GM23338 (cell line): ENCODE results near the gene PSMB3.

Source experiments
- EZH2 ChIP-seq: fragments of 200-600 bp; sonication (generic); IDR thresholded peaks from one replicate; pipeline ENCODE4 v1.8.0; 2017; ENCODE audit warnings: antibody characterized with exemption, mild to moderate bottlenecking, low read depth; ENCODE audit not compliant: unreplicated experiment
- EZH2phosphoT487 ChIP-seq: fragments of 200-600 bp; sonication (generic); IDR thresholded peaks from one replicate; pipeline ENCODE4 v1.8.1; 2018; ENCODE audit warnings: antibody characterized with exemption; ENCODE audit not compliant: unreplicated experiment
- JUNB ChIP-seq: IDR thresholded peaks from one replicate; pipeline ENCODE4 v1.6.1; 2016; ENCODE audit warnings: antibody characterized with exemption; ENCODE audit not compliant: unreplicated experiment
- POLR2AphosphoS5 ChIP-seq: IDR thresholded peaks from 2 replicates; pipeline ENCODE4 v1.6.1; 2016; ENCODE audit warnings: antibody characterized with exemption, low read depth
- STAT1 ChIP-seq: IDR thresholded peaks from one replicate; pipeline ENCODE4 v1.6.1; 2016; ENCODE audit warnings: antibody characterized with exemption; ENCODE audit not compliant: unreplicated experiment
- ZNF114 ChIP-seq: fragments of 250-450 bp; sonication (Bioruptor Pico); IDR thresholded peaks from 2 replicates; pipeline ENCODE4 v1.5.0; 2020; ENCODE audit warnings: mild to moderate bottlenecking, moderate library complexity
- TF ChIP-seq, protein P1 (sequence below), 2 experiments: fragments of 200-600 bp in 1 of 2; sonication (generic) in 1 of 2; conservative IDR thresholded peaks; 2 replicates each; pipeline versions ENCODE4 v1.5.1 to v1.6.1; 2016 to 2017; ENCODE audit warnings: antibody characterized with exemption in 2 of 2, low read depth in 2 of 2, mild to moderate bottlenecking in 2 of 2, moderate library complexity in 1 of 2
- TF ChIP-seq, protein P2 (sequence below): IDR thresholded peaks from one replicate; pipeline ENCODE4 v1.6.1; 2018; ENCODE audit warnings: antibody characterized with exemption; ENCODE audit not compliant: unreplicated experiment

DNA sequence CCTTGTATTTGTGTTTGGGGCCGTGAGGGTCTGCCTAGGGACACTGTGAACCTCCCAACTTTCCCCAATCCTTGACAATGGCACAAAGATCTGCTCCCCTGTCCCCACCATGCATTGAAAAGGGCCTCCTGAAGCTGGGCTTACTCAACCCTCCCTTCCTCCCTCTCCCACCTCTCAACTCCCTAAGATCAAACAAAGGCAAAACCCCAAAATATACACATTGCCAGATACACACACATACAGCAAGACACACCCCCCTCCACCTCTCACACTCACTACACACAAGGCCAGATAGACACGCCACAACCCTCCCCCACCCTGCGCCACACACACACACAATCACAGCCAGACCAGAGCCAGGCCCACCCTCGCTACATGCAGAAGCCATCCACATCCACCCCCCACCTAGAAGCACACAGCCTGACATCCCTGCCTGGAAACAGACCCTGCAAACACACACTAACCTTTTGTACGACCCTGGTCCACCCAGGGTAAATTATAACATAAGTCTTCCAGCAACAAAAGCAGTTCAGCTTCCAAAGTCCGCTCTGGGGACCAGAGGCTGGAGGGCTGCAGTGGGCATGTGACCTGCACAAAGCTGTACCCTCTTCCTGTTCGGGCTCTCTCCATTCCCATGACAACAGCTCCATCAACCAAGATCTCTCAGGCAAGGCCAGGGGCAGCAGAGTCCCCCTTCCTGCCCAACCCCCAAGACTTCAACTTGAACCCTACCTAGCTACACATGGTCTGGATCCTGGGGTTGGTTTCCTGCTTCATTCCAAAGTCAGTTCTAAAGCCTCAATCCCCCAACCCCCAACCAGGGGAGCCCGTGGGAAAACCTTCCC, 6.3 kb upstream of the PSMB3 start:
- no peak for TF ChIP-seq ZNF114
- TF ChIP-seq, protein P1, sequence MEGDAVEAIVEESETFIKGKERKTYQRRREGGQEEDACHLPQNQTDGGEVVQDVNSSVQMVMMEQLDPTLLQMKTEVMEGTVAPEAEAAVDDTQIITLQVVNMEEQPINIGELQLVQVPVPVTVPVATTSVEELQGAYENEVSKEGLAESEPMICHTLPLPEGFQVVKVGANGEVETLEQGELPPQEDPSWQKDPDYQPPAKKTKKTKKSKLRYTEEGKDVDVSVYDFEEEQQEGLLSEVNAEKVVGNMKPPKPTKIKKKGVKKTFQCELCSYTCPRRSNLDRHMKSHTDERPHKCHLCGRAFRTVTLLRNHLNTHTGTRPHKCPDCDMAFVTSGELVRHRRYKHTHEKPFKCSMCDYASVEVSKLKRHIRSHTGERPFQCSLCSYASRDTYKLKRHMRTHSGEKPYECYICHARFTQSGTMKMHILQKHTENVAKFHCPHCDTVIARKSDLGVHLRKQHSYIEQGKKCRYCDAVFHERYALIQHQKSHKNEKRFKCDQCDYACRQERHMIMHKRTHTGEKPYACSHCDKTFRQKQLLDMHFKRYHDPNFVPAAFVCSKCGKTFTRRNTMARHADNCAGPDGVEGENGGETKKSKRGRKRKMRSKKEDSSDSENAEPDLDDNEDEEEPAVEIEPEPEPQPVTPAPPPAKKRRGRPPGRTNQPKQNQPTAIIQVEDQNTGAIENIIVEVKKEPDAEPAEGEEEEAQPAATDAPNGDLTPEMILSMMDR (conservative IDR thresholded peaks at IDR 0.05; ENCODE audit: low read depth in 2 of 2) = no peak
- TF ChIP-seq POLR2AphosphoS5 = no peak
- TF ChIP-seq STAT1 = no peak
- no peak for TF ChIP-seq EZH2
- no peak for TF ChIP-seq EZH2phosphoT487
- TF ChIP-seq, protein P2, sequence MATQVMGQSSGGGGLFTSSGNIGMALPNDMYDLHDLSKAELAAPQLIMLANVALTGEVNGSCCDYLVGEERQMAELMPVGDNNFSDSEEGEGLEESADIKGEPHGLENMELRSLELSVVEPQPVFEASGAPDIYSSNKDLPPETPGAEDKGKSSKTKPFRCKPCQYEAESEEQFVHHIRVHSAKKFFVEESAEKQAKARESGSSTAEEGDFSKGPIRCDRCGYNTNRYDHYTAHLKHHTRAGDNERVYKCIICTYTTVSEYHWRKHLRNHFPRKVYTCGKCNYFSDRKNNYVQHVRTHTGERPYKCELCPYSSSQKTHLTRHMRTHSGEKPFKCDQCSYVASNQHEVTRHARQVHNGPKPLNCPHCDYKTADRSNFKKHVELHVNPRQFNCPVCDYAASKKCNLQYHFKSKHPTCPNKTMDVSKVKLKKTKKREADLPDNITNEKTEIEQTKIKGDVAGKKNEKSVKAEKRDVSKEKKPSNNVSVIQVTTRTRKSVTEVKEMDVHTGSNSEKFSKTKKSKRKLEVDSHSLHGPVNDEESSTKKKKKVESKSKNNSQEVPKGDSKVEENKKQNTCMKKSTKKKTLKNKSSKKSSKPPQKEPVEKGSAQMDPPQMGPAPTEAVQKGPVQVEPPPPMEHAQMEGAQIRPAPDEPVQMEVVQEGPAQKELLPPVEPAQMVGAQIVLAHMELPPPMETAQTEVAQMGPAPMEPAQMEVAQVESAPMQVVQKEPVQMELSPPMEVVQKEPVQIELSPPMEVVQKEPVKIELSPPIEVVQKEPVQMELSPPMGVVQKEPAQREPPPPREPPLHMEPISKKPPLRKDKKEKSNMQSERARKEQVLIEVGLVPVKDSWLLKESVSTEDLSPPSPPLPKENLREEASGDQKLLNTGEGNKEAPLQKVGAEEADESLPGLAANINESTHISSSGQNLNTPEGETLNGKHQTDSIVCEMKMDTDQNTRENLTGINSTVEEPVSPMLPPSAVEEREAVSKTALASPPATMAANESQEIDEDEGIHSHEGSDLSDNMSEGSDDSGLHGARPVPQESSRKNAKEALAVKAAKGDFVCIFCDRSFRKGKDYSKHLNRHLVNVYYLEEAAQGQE = no peak
- TF ChIP-seq JUNB = no peak
